Spleen (tissue), 11 donors: ENCODE measurements around the gene TMEM181. TPM values are rescaled to one million over a fixed set of nuclear protein-coding genes. Genes with fewer than 3 reads are reported as not detected.

Experiments
- DNase-seq: peaks from one replicate; pipeline ENCODE4 v3.0.0-alpha.2; 2020
- H3K27ac ChIP-seq, 8 donors: fragments of 200-600 bp; sonication (generic) in 7 of 8; 1 replicate in 4 of 8; 2 replicates in 4 of 8; pipeline versions ENCODE4 v1.5.0 to v1.8.0; 2016 to 2021; ENCODE audit warnings: inconsistent platforms in 4 of 8, mild to moderate bottlenecking in 4 of 8, moderate library complexity in 1 of 8
- H3K27me3 ChIP-seq, 7 donors: fragments of 200-600 bp; sonication (generic) in 6 of 7; replicated peaks in 1 of 7; 1 replicate in 4 of 7; 2 replicates in 3 of 7; pipeline versions ENCODE4 v1.5.0 to v1.8.0; 2016 to 2021; ENCODE audit warnings: inconsistent platforms in 3 of 7, mild to moderate bottlenecking in 1 of 7
- H3K36me3 ChIP-seq, 6 donors: fragments of 200-600 bp; sonication (generic) in 5 of 6; 1 replicate in 4 of 6; 2 replicates in 2 of 6; pipeline versions ENCODE4 v1.5.0 to v1.8.0; 2016 to 2021; ENCODE audit warnings: inconsistent platforms in 2 of 6
- H3K4me1 ChIP-seq, 6 donors: fragments of 200-600 bp; sonication (generic) in 5 of 6; 1 replicate in 3 of 6; 2 replicates in 3 of 6; pipeline versions ENCODE4 v1.5.0 to v1.8.0; 2016 to 2021; ENCODE audit warnings: inconsistent platforms in 3 of 6
- H3K4me3 ChIP-seq, 8 donors: fragments of 200-600 bp; sonication (generic) in 7 of 8; 1 replicate in 4 of 8; 2 replicates in 4 of 8; pipeline versions ENCODE4 v1.5.0 to v1.8.0; 2016 to 2021; ENCODE audit warnings: inconsistent platforms in 4 of 8, mild to moderate bottlenecking in 4 of 8, moderate library complexity in 2 of 8
- H3K9me3 ChIP-seq, 8 donors: fragments of 200-600 bp; sonication (generic) in 7 of 8; 1 replicate in 4 of 8; 2 replicates in 4 of 8; pipeline versions ENCODE4 v1.5.0 to v1.8.0; 2016 to 2021; ENCODE audit warnings: inconsistent platforms in 4 of 8
- POLR2A ChIP-seq, 3 donors: fragments of 450-650 bp; IDR thresholded peaks; one replicate each; pipeline ENCODE4 v1.5.1; 2017; ENCODE audit warnings: antibody characterized with exemption in 3 of 3, mild to moderate bottlenecking in 1 of 3
- POLR2AphosphoS5 ChIP-seq, 3 donors: sonication (generic); formaldehyde crosslinking; IDR thresholded peaks; one replicate each; pipeline ENCODE4 v1.5.1; 2017; ENCODE audit warnings: antibody characterized with exemption in 3 of 3
- WGBS, 5 donors: extraction: QIAGEN DNeasy Blood & Tissue Kit in 3 of 5; methylation state at CpG; one replicate each; pipeline versions ENCODE4 v1.1.5 to v1.1.7; 2013 to 2018; 5-methylcytosine and 5-hydroxymethylcytosine counted together
- intact Hi-C: fragments of 100-400 bp; cut with DNase I; formaldehyde crosslinking; loops from one replicate; pipeline ENCODE4 v1.15.0; 2023; ENCODE audit warnings: low total_unique reads
- polyA plus RNA-seq, 3 donors: library from polyadenylated mRNA; stranded (reverse); fragments of 200-250 nt; gene quantifications; one replicate each; pipeline ENCODE4 v1.2.1, GENCODE V29; 2013
- total RNA-seq, 7 donors: library from RNA; depleted of rRNA in 3 of 7; stranded (reverse); fragments of >200 nt in 3 of 7; fragmentation: NEBNext Ultra II Directional in 4 of 7; extraction: Animal tissue kit (Norgen Biotek cat#: 25700) in 4 of 7; gene quantifications; one replicate each; pipeline versions ENCODE4 v1.1.0 to v1.2.1, GENCODE V29; 2016 to 2021
- TF ChIP-seq, protein P1 (sequence below), 11 experiments: fragments of 200-600 bp in 7 of 11; fragments of 450-650 bp in 4 of 11; sonication (generic) in 4 of 11; IDR thresholded peaks in 8 of 11; conservative IDR thresholded peaks in 3 of 11; 1 replicate in 7 of 11; 2 replicates in 4 of 11; pipeline versions ENCODE4 v1.4.0 to v1.8.0; 2016 to 2021; ENCODE audit warnings: antibody characterized with exemption in 11 of 11, inconsistent platforms in 4 of 11, mild to moderate bottlenecking in 1 of 11
- donor health status: healthy with polysubstance abuse.
- donor health status: DM: no; HTN: no; CAD: no; lungs with moderate emphysema.
- donor health status: DM: no; HTN: no; CAD: no.
- donor health status: Bipolar disorder and iron deficiency.
- donor health status: healthy.
- donor health status: DM: no; HTN: no; CAD: no.
- donor health status: DM: yes; HTN: yes; CAD: no.

TMEM181 gene
- total and polyA plus RNA-seq, 10 donors = 7.0 to 39.4 (median 23.6) TPM

DNA sequence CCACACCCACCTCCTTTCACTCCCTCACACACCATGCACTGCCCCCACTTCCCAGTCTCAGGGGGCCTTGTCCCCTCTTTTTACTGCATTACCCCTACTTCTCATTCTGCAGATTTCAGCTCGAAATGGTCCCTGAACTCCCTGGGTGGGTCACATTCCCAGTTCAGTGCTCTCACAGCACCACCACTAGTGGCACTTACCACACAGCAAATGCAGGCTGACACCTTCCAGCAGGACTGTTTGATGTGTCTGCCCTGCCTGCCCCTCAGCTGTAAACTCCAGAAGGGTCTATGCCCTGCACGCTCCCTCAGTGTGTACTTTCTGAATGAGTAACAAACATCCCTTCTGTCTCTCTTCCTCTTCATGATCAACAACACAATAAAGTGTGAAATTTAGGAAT lies 80.6 kb downstream of the TMEM181 start:
- Histone ChIP-seq H3K27ac (peak overlapping the region in 3 of 8 donors; percentile 22 to 100 (median 56)), H3K9me3 (no peaks in the 10 kb centered on the region), H3K4me3 (no peak overlapping the region), H3K27me3 (no peaks in the 10 kb centered on the region), H3K36me3 (peaks cover 6 to 67% (median 33%) of the 10 kb centered on the region in 6 donors), H3K4me1 (peaks cover 30 to 72% (median 57%) of the 10 kb centered on the region in 6 donors)
- no peak for TF ChIP-seq POLR2A (IDR thresholded peaks at IDR 0.05)
- TF ChIP-seq POLR2AphosphoS5 (IDR thresholded peaks at IDR 0.05) = peak in 1 of 3 donors; percentile 24
- WGBS, 5 donors = 75 to 87% (median 86%) methylated on average over 2 of the region's 2 CpGs
- intact Hi-C loops = no loop called here
- DNase-seq = no peak

DNA sequence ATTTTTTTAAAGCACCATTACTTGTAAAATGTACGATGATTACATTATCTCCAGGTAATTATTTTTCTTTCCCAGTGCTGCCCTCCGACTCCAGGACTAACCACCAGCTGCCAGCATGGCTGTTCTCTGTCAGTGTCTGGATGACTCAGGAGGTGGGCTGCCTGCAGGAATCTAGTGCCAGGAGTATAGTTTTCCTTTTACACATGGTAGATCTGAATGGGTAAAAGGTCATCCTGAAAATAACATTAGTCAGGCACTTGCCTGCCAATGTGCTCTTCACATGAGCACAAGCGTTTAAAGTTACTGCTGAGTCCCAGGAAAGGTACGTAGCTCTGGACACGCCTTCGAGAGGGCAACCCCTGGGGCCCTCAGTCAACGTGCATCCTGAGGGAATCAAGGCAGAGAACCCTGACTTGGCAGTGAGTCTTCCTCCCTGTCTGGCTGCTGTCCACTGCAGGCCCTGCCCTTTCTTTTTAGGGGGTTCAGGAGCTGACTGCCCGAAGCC lies 82.3 kb downstream of the TMEM181 start:
- intact Hi-C loops = no loop called here
- 82 to 90% (median 87%) methylated on average over 8 of the region's 8 CpGs for WGBS, 5 donors
- peaks cover 30 to 69% (median 59%) of the 10 kb centered on the region in 6 donors for H3K4me1 ChIP-seq
- H3K36me3 ChIP-seq = peaks cover 3 to 51% (median 18%) of the 10 kb centered on the region in 6 donors
- TF ChIP-seq POLR2AphosphoS5 (IDR thresholded peaks at IDR 0.05) = no peak
- TF ChIP-seq, protein P1, sequence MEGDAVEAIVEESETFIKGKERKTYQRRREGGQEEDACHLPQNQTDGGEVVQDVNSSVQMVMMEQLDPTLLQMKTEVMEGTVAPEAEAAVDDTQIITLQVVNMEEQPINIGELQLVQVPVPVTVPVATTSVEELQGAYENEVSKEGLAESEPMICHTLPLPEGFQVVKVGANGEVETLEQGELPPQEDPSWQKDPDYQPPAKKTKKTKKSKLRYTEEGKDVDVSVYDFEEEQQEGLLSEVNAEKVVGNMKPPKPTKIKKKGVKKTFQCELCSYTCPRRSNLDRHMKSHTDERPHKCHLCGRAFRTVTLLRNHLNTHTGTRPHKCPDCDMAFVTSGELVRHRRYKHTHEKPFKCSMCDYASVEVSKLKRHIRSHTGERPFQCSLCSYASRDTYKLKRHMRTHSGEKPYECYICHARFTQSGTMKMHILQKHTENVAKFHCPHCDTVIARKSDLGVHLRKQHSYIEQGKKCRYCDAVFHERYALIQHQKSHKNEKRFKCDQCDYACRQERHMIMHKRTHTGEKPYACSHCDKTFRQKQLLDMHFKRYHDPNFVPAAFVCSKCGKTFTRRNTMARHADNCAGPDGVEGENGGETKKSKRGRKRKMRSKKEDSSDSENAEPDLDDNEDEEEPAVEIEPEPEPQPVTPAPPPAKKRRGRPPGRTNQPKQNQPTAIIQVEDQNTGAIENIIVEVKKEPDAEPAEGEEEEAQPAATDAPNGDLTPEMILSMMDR (IDR thresholded peaks at IDR 0.05 in 8 of 11, conservative IDR thresholded peaks at IDR 0.05 in 3 of 11) = no peak
- no peak for TF ChIP-seq POLR2A (IDR thresholded peaks at IDR 0.05)
- no peaks in the 10 kb centered on the region for H3K9me3 ChIP-seq
- no peak for DNase-seq
- H3K27me3 ChIP-seq = no peaks in the 10 kb centered on the region
- peak overlapping the region in 7 of 8 donors; percentile 3 to 100 (median 98) for H3K27ac ChIP-seq
- peak overlapping the region in 3 of 8 donors; percentile 79 to 91 (median 86) for H3K4me3 ChIP-seq

DNA sequence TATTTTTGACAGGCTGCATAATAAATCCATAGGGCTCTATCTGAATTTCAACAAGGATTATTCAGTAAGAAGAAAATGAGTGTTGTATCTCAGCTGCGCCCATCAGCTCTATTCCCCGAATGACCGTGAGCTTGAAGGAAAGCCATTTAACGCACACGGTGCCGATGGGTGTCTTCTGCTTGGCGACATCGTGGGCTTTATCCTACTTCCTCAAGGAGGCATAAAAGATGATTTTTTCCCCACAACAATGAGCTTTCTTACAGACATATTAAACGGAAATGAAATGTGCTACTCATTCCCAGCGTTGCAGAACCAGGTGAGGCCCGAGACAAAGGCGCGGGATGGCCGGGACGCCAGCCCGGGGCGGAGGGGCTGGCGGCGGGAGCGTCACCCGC lies 83.9 kb downstream of the TMEM181 start:
- H3K4me1 ChIP-seq = peaks cover 31 to 68% (median 61%) of the 10 kb centered on the region in 6 donors
- peaks cover 0 to 35% (median 9%) of the 10 kb centered on the region in 6 donors for H3K36me3 ChIP-seq
- WGBS, 5 donors = 1% methylated on average over 20 to 21 of the region's 21 CpGs
- no peaks in the 10 kb centered on the region for H3K9me3 ChIP-seq
- peak overlapping the region; percentile 79 to 96 (median 90) for H3K4me3 ChIP-seq
- TF ChIP-seq POLR2AphosphoS5 (IDR thresholded peaks at IDR 0.05) (no peak), POLR2A (IDR thresholded peaks at IDR 0.05) (no peak)
- TF ChIP-seq, protein P1 (IDR thresholded peaks at IDR 0.05 in 8 of 11, conservative IDR thresholded peaks at IDR 0.05 in 3 of 11) = no peak
- intact Hi-C loops = no loop called here
- H3K27me3 ChIP-seq = no peaks in the 10 kb centered on the region
- no peak for DNase-seq
- H3K27ac ChIP-seq = peak overlapping the region; percentile 95 to 100 (median 99)

DNA sequence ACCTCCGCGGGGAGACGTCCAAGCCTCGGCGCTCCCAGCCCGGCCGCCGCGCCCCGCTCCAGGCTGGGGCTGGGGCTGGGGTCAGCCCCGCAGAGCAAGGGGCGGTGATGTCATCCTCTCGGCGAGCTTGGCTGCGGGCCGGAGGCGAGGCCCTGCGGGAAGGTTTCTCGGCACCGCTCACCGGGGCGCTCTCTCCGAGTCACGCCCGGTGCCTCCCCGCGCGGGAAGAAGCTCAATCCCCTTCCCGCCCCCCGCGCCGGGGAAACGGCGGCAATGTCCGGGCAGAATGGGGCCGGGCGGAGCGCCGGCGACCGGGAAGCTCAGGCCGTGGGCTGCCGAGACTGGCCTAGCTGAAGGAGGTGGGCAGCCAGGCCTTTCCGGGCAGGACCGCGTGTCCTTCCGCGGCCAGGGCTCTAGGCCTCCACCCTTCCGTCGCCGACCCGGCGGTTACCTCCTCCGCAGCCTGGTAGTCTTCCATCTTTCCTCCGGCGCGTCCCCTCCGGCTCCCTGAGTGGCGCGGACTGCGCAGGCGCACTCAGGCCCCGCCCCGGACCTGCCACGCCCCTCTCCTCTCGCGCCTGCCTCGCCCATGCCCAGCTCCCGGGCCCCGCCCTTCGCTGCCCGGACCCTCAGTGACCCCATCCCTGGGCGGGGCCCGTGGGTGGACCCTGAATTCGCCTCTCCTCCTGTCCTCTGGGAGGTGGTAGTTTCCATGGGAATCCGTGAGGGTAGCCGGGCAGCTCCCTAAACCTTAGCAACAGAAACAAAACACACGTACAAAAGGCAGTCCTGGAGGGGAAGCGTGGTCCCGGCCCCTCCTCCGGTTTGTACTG lies 84.6 kb downstream of the TMEM181 start, which contains the start of gene DYNLT1:
Gene DYNLT1, minus strand, starts transcription at position 513 of the 833 bp plus-strand sequence. Its CDS starts 35 bp downstream, at position 478.
- Histone ChIP-seq H3K9me3 (no peaks in the 10 kb centered on the region), H3K27ac (peak within 1 kb of the TSS; percentile 95 to 100 (median 99)), H3K4me3 (peak within 1 kb of the TSS; percentile 79 to 96 (median 90)), H3K36me3 (peaks cover 0 to 29% (median 8%) of the 10 kb centered on the region in 6 donors), H3K27me3 (no peaks in the 10 kb centered on the region), H3K4me1 (peaks cover 37 to 68% (median 61%) of the 10 kb centered on the region in 6 donors)
- WGBS, 5 donors = 0% methylated on average over 42 to 81 of the region's 81 CpGs
- DNase-seq = peak; percentile 97
- intact Hi-C loops = no loop called here
- TF ChIP-seq, protein P1 (IDR thresholded peaks at IDR 0.05 in 8 of 11, conservative IDR thresholded peaks at IDR 0.05 in 3 of 11) = peak in 2 of 11 experiments; percentile 14 to 26
- peak; percentile 99 to 100 (median 99) for TF ChIP-seq POLR2AphosphoS5 (IDR thresholded peaks at IDR 0.05)
- peak; percentile 86 to 96 (median 93) for TF ChIP-seq POLR2A (IDR thresholded peaks at IDR 0.05)
